Body of pancreas (tissue), 4 donors: ENCODE results near the gene TRIM16.
"Not testable (repeated sequence)": the region's sequence is repeated elsewhere in the genome, so short reads cannot be mapped to it uniquely, and the experiment has no call there.

Experiments
- CTCF ChIP-seq, 7 experiments: fragments of 450-650 bp in 4 of 7; fragments of 200-600 bp in 3 of 7; sonication (generic) in 3 of 7; IDR thresholded peaks; one replicate each; pipeline ENCODE4 v1.5.1; 2016 to 2019; ENCODE audit warnings: antibody characterized with exemption in 7 of 7
- POLR2A ChIP-seq, 3 donors: fragments of 450-650 bp; IDR thresholded peaks; one replicate each; pipeline ENCODE4 v1.6.1; 2016; ENCODE audit warnings: antibody characterized with exemption in 3 of 3, mild to moderate bottlenecking in 2 of 3

- TF ChIP-seq POLR2A, CTCF (IDR thresholded peaks at IDR 0.05): not testable (repeated sequence)
Observed at GRCh38 chr17:15591986-15592385, 92.1 kb downstream of the TRIM16 start.
